ENCODE results near the gene SSBP4. TPM values are rescaled to one million over a fixed set of nuclear protein-coding genes. Genes with fewer than 3 reads are reported as not detected.

SSBP4 gene
- total and polyA plus RNA-seq, 12 donors: 9.1 to 160 (median 73.7) TPM

- WGBS, 4 donors: 90 to 95% (median 91%) methylated on average over 8 to 14 of the region's 14 CpGs
- no peaks in the 10 kb centered on the region for H3K9me3 ChIP-seq (replicated peaks in 1 of 3)
- H3K4me3 ChIP-seq: no peak overlapping the region
- no peak for DNase-seq
- intact Hi-C loops (cut with DNase I): loop anchor here in 1 of 2 donors (10.0 kb wide), 1 partner anchor 378 kb away; no protein-coding TSS in a partner anchor
- H3K27ac ChIP-seq: peak overlapping the region in 2 of 5 donors; percentile 39 to 92
- H3K36me3 ChIP-seq (replicated peaks in 1 of 2): peaks cover 0 to 4% of the 10 kb centered on the region in 2 donors
- H3K27me3 ChIP-seq: no peaks in the 10 kb centered on the region
- TF ChIP-seq POLR2A (IDR thresholded peaks at IDR 0.05): no peak
- TF ChIP-seq, protein P1, sequence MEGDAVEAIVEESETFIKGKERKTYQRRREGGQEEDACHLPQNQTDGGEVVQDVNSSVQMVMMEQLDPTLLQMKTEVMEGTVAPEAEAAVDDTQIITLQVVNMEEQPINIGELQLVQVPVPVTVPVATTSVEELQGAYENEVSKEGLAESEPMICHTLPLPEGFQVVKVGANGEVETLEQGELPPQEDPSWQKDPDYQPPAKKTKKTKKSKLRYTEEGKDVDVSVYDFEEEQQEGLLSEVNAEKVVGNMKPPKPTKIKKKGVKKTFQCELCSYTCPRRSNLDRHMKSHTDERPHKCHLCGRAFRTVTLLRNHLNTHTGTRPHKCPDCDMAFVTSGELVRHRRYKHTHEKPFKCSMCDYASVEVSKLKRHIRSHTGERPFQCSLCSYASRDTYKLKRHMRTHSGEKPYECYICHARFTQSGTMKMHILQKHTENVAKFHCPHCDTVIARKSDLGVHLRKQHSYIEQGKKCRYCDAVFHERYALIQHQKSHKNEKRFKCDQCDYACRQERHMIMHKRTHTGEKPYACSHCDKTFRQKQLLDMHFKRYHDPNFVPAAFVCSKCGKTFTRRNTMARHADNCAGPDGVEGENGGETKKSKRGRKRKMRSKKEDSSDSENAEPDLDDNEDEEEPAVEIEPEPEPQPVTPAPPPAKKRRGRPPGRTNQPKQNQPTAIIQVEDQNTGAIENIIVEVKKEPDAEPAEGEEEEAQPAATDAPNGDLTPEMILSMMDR (IDR thresholded peaks at IDR 0.05): no peak
- peaks cover 39 to 64% of the 10 kb centered on the region in 2 donors for H3K4me1 ChIP-seq (replicated peaks in 1 of 2)
Observed at GRCh38 chr19:18476507-18477041, 57.4 kb downstream of the SSBP4 start.

DNA sequence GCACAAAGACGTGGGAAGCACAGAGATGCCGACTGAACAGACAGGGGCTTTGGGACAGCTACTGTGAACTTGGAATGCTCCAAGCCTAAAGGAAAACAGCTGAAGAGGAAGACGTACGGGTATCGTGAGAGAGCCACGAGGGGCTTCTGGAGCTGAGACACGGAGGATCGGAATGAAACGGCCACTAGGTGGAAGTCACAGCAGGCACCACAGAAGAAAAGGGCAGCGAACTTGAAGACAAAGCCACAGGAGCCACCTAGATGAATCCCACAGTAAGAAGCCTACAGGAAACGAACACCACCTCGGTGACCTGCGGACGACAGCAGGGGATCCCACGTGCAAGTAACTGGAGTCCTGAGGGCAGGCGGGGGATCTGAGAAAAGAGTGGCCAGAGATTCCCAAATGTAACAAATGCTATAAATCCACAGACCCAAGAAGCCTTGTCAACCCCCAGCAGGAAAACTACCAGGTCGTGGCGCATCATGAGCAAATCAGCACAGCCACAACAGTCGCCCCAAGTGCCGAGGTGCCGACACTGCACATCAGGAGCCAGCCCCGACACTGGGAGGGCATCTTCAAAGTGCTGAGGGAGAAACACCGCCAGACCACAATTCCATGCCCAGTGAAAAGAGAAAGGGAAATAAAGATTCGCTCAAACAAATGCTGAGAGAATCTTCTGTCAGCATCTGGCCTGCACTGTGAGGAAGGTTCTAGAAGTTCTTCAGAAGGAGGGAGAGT, 58.0 kb downstream of the SSBP4 start:
- peaks cover 0 to 2% of the 10 kb centered on the region in 2 donors for H3K36me3 ChIP-seq (replicated peaks in 1 of 2)
- H3K4me1 ChIP-seq (replicated peaks in 1 of 2): peaks cover 39 to 69% of the 10 kb centered on the region in 2 donors
- H3K27ac ChIP-seq: peak overlapping the region in 3 of 5 donors; percentile 72 to 94 (median 92)
- TF ChIP-seq, protein P1 (IDR thresholded peaks at IDR 0.05): peak in 1 of 6 experiments; percentile 15
- TF ChIP-seq POLR2A (IDR thresholded peaks at IDR 0.05): no peak
- H3K9me3 ChIP-seq (replicated peaks in 1 of 3): no peaks in the 10 kb centered on the region
- no peak for DNase-seq
- no peak overlapping the region for H3K4me3 ChIP-seq
- 77 to 84% (median 80%) methylated on average over 24 of the region's 24 CpGs for WGBS, 4 donors
- H3K27me3 ChIP-seq: no peaks in the 10 kb centered on the region
- intact Hi-C loops (cut with DNase I): loop anchor here in 1 of 2 donors (10.0 kb wide), 1 partner anchor 378 kb away; no protein-coding TSS in a partner anchor

- Histone ChIP-seq H3K27me3 (no peaks in the 10 kb centered on the region), H3K27ac (peak overlapping the region in 4 of 5 donors; percentile 2 to 94 (median 82)), H3K36me3 (replicated peaks in 1 of 2) (no peaks in the 10 kb centered on the region), H3K4me3 (no peak overlapping the region), H3K4me1 (replicated peaks in 1 of 2) (peaks cover 37 to 73% of the 10 kb centered on the region in 2 donors), H3K9me3 (replicated peaks in 1 of 3) (no peaks in the 10 kb centered on the region)
- DNase-seq: no peak
- no peak for TF ChIP-seq POLR2A (IDR thresholded peaks at IDR 0.05)
- TF ChIP-seq, protein P1 (IDR thresholded peaks at IDR 0.05): no peak
- intact Hi-C loops (cut with DNase I): loop anchor here in 1 of 2 donors (10.0 kb wide), 1 partner anchor 377 kb away; no protein-coding TSS in a partner anchor
- 79 to 92% (median 88%) methylated on average over 8 of the region's 8 CpGs for WGBS, 4 donors
Observed at GRCh38 chr19:18477974-18478373, 58.8 kb downstream of the SSBP4 start.

- H3K4me1 ChIP-seq (replicated peaks in 1 of 2): peaks cover 29 to 71% of the 10 kb centered on the region in 2 donors
- WGBS, 4 donors: 47 to 58% (median 52%) methylated on average over 6 to 17 of the region's 17 CpGs
- intact Hi-C loops (cut with DNase I): loop anchor here in 1 of 2 donors (10.0 kb wide), 1 partner anchor 376 kb away; no protein-coding TSS in a partner anchor
Observed at GRCh38 chr19:18478545-18479311, 59.5 kb downstream of the SSBP4 start.

More at GRCh38 chr19:18478545-18479311, 59.5 kb downstream of the SSBP4 start:
- Histone ChIP-seq H3K27me3 (no peaks in the 10 kb centered on the region), H3K9me3 (replicated peaks in 1 of 3) (no peaks in the 10 kb centered on the region), H3K36me3 (replicated peaks in 1 of 2) (no peaks in the 10 kb centered on the region), H3K4me3 (no peak overlapping the region), H3K27ac (peak overlapping the region; percentile 69 to 94 (median 75))
- DNase-seq: peak; percentile 67 to 91 (median 84)
- TF ChIP-seq POLR2A (IDR thresholded peaks at IDR 0.05): no peak
- TF ChIP-seq, protein P1 (IDR thresholded peaks at IDR 0.05): no peak
